Ovary (tissue), 9 donors: ENCODE results near the gene TNS3. TPM values are rescaled to one million over a fixed set of nuclear protein-coding genes. Genes with fewer than 3 reads are reported as not detected.

Experiments
- DNase-seq, 5 donors: peaks; one replicate each; pipeline ENCODE4 v3.0.0-alpha.2; 2019 to 2020
- H3K27ac ChIP-seq, 2 donors: fragments of 200-600 bp; one replicate each; pipeline versions ENCODE4 v1.5.1 to v1.8.0; 2019 to 2022
- H3K27me3 ChIP-seq: fragments of 200-600 bp; one replicate; pipeline ENCODE4 v1.8.0; 2022
- H3K36me3 ChIP-seq: fragments of 200-600 bp; sonication (generic); one replicate; pipeline ENCODE4 v1.5.1; 2019
- H3K4me1 ChIP-seq: one replicate; pipeline ENCODE4 v1.8.1; 2013; ENCODE audit warnings: mild to moderate bottlenecking, moderate library complexity; ENCODE audit not compliant: insufficient read depth
- H3K4me3 ChIP-seq: fragments of 200-600 bp; sonication (generic); one replicate; pipeline ENCODE4 v1.5.1; 2017
- H3K9me3 ChIP-seq, 2 donors: fragments of 200-600 bp in 1 of 2; sonication (generic) in 1 of 2; one replicate each; pipeline versions ENCODE4 v1.5.1 to v1.8.1; 2013 to 2019; ENCODE audit warnings: mild to moderate bottlenecking in 1 of 2, moderate library complexity in 1 of 2
- EP300 ChIP-seq: sonication (generic); formaldehyde crosslinking; IDR thresholded peaks from one replicate; pipeline ENCODE4 v1.6.1; 2017; ENCODE audit warnings: antibody characterized with exemption
- POLR2A ChIP-seq: fragments of 450-650 bp; IDR thresholded peaks from one replicate; pipeline ENCODE4 v1.6.1; 2017; ENCODE audit warnings: antibody characterized with exemption, mild to moderate bottlenecking, moderate library complexity
- WGBS, 3 donors: extraction: QIAGEN DNeasy Blood & Tissue Kit in 1 of 3; methylation state at CpG; one replicate each; pipeline versions ENCODE4 v1.1.5 to v1.1.7; 2013 to 2017; 5-methylcytosine and 5-hydroxymethylcytosine counted together
- intact Hi-C, 4 donors: fragments of 100-400 bp; cut with DNase I; formaldehyde crosslinking; loops; one replicate each; pipeline versions ENCODE4 v1.11.0 to v1.15.1; 2022 to 2023
- polyA plus RNA-seq, 2 donors: library from polyadenylated mRNA; stranded (reverse); fragments of 200-250 nt in 1 of 2; fragments of 350-450 nt in 1 of 2; fragmentation: Illumina TruSeq in 1 of 2; extraction: RNeasy Lipid Tissue Mini Kit (QIAGEN cat#74804) in 1 of 2; gene quantifications; one replicate each; pipeline ENCODE4 v1.2.3, GENCODE V29; 2013 to 2014
- total RNA-seq, 7 donors: library from RNA; depleted of rRNA in 2 of 7; stranded (reverse); fragments of >200 nt in 2 of 7; fragmentation: NEBNext Ultra II Directional in 3 of 7; extraction: Animal tissue kit (Norgen Biotek cat#: 25700) in 3 of 7; gene quantifications; one replicate each; pipeline versions ENCODE4 v1.1.0 to v1.2.4, GENCODE V29; 2016 to 2023
- TF ChIP-seq, protein P1 (sequence below), 3 donors: fragments of 450-650 bp in 2 of 3; fragments of 200-600 bp in 1 of 3; IDR thresholded peaks; one replicate each; pipeline versions ENCODE4 v1.5.1 to v1.8.0; 2016 to 2022; ENCODE audit warnings: antibody characterized with exemption in 3 of 3, mild to moderate bottlenecking in 1 of 3
- donor health status: DM: no; HTN: no; CAD: no; lungs with moderate emphysema.
- donor health status: DM: no; HTN: no; CAD: no.
- donor health status: Bipolar disorder and iron deficiency.
- donor health status: DM: yes; HTN: yes; CAD: no.
- donor health status: DM: no; HTN: no; CAD: no.
- donor health status: DM: yes; HTN: yes; CAD: no.

Gene TNS3
- total and polyA plus RNA-seq, 9 donors, result 36.6 to 137 (median 91.3) TPM

- Histone ChIP-seq H3K9me3 (no peaks in the 10 kb centered on the region), H3K4me3 (no peak overlapping the region), H3K27me3 (no peaks in the 10 kb centered on the region), H3K4me1 (no peaks in the 10 kb centered on the region), H3K27ac (no peak overlapping the region), H3K36me3 (no peaks in the 10 kb centered on the region)
- intact Hi-C loops, result no loop called here
- no peak for DNase-seq
- no peak for TF ChIP-seq POLR2A
- TF ChIP-seq, protein P1, sequence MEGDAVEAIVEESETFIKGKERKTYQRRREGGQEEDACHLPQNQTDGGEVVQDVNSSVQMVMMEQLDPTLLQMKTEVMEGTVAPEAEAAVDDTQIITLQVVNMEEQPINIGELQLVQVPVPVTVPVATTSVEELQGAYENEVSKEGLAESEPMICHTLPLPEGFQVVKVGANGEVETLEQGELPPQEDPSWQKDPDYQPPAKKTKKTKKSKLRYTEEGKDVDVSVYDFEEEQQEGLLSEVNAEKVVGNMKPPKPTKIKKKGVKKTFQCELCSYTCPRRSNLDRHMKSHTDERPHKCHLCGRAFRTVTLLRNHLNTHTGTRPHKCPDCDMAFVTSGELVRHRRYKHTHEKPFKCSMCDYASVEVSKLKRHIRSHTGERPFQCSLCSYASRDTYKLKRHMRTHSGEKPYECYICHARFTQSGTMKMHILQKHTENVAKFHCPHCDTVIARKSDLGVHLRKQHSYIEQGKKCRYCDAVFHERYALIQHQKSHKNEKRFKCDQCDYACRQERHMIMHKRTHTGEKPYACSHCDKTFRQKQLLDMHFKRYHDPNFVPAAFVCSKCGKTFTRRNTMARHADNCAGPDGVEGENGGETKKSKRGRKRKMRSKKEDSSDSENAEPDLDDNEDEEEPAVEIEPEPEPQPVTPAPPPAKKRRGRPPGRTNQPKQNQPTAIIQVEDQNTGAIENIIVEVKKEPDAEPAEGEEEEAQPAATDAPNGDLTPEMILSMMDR (IDR thresholded peaks at IDR 0.05), result no peak
- TF ChIP-seq EP300, result no peak
- 87 to 94% (median 89%) methylated on average over 7 of the region's 7 CpGs for WGBS, 3 donors
These were observed 235.5 kb downstream of the TNS3 start for GRCh38 chr7:47346377-47346914.

DNA sequence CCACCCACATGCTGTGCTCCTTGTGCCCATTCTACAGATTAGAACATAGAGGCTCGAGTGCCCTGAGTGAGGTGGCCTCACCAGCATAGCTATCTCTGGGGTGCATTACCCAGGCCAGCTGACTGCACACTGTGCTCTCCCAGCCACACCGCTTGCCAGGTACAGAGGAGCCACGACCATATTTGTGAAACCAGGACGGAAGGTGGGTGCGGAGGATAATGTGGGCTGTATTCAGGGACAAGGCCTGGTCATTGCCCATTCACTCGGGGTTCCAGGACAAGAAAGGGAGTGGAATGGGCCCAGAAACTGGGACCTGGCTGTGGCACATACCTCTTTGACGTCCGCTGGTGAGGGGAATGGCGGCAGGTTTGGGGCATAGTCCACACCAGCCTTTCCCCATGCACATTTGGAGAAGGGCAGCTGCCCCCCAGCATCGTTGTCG is 236.0 kb downstream of the TNS3 start:
- no peaks in the 10 kb centered on the region for H3K36me3 ChIP-seq
- H3K4me1 ChIP-seq, result no peaks in the 10 kb centered on the region
- H3K4me3 ChIP-seq, result no peak overlapping the region
- TF ChIP-seq POLR2A, result no peak
- TF ChIP-seq, protein P1 (IDR thresholded peaks at IDR 0.05), result no peak
- no peak for TF ChIP-seq EP300
- no peaks in the 10 kb centered on the region for H3K27me3 ChIP-seq
- 91 to 97% (median 96%) methylated on average over 11 of the region's 11 CpGs for WGBS, 3 donors
- H3K27ac ChIP-seq, result no peak overlapping the region
- H3K9me3 ChIP-seq, result no peaks in the 10 kb centered on the region
- no peak for DNase-seq
- intact Hi-C loops, result no loop called here

- H3K36me3 ChIP-seq, result no peaks in the 10 kb centered on the region
- no peaks in the 10 kb centered on the region for H3K27me3 ChIP-seq
- H3K9me3 ChIP-seq, result no peaks in the 10 kb centered on the region
- H3K4me1 ChIP-seq, result no peaks in the 10 kb centered on the region
- intact Hi-C loops, result no loop called here
- no peak overlapping the region for H3K27ac ChIP-seq
- peak in 1 of 5 donors; percentile 8 for DNase-seq
- no peak for TF ChIP-seq EP300
- TF ChIP-seq, protein P1 (IDR thresholded peaks at IDR 0.05), result no peak
- TF ChIP-seq POLR2A, result no peak
- 95 to 96% (median 96%) methylated on average over 32 of the region's 32 CpGs for WGBS, 3 donors
- H3K4me3 ChIP-seq, result no peak overlapping the region
These were observed 237.5 kb downstream of the TNS3 start for GRCh38 chr7:47344171-47344955.

- WGBS, 3 donors, result 93 to 97% (median 94%) methylated on average over 5 of the region's 5 CpGs
- H3K9me3 ChIP-seq, result no peaks in the 10 kb centered on the region
- intact Hi-C loops, result no loop called here
- no peak for DNase-seq
- H3K27ac ChIP-seq, result no peak overlapping the region
- TF ChIP-seq EP300, result no peak
- TF ChIP-seq, protein P1 (IDR thresholded peaks at IDR 0.05), result no peak
- no peak for TF ChIP-seq POLR2A
- no peaks in the 10 kb centered on the region for H3K4me1 ChIP-seq
- H3K36me3 ChIP-seq, result no peaks in the 10 kb centered on the region
- no peak overlapping the region for H3K4me3 ChIP-seq
- no peaks in the 10 kb centered on the region for H3K27me3 ChIP-seq
These were observed 238.9 kb downstream of the TNS3 start for GRCh38 chr7:47343061-47343455.
